Activated naive CD8-positive, alpha-beta T cell treated with anti-CD3 and anti-CD28 coated beads, Interleukin-2, amount 50 U/mL, for 16 hours (primary cell): ENCODE data around the gene MAN1B1.

Experiments used
- DNase-seq: peaks from one replicate; pipeline ENCODE4 v3.0.0-alpha.2; 2020; ENCODE audit warnings: low read depth, low spot score

The MAN1B1 gene

GRCh38 chr9:137084526-137084925 lies 2.3 kb upstream of the MAN1B1 start:
- DNase-seq: no peak

GRCh38 chr9:137085920-137086530 lies 760 bp upstream of the MAN1B1 start:
- DNase-seq: no peak

- DNase-seq: no peak
Measured at GRCh38 chr9:137087409-137087925, 682 bp downstream of the MAN1B1 start.

- no peak for DNase-seq
Measured at GRCh38 chr9:137088121-137088520, 1.3 kb downstream of the MAN1B1 start.

GRCh38 chr9:137089232-137089947 lies 2.6 kb downstream of the MAN1B1 start:
- DNase-seq: no peak

- peak; percentile 64 for DNase-seq
Measured at GRCh38 chr9:137095664-137096517, 9.1 kb downstream of the MAN1B1 start.

- no peak for DNase-seq
Measured at GRCh38 chr9:137096785-137097546, 10.2 kb downstream of the MAN1B1 start.

GRCh38 chr9:137097761-137098462 lies 11.1 kb downstream of the MAN1B1 start:
- DNase-seq: no peak

GRCh38 chr9:137099231-137099630 lies 12.4 kb downstream of the MAN1B1 start:
- no peak for DNase-seq

- DNase-seq: no peak
Measured at GRCh38 chr9:137103206-137103999, 16.6 kb downstream of the MAN1B1 start.

GRCh38 chr9:137105814-137106661 lies 19.3 kb downstream of the MAN1B1 start:
- DNase-seq: no peak

GRCh38 chr9:137106662-137107250 lies 20.0 kb downstream of the MAN1B1 start:
- no peak for DNase-seq

GRCh38 chr9:137107312-137107921 lies 20.6 kb downstream of the MAN1B1 start:
- DNase-seq: no peak

GRCh38 chr9:137107982-137108381 lies 21.2 kb downstream of the MAN1B1 start:
- no peak for DNase-seq

GRCh38 chr9:137108608-137109249 lies 21.9 kb downstream of the MAN1B1 start:
- no peak for DNase-seq

- no peak for DNase-seq
Measured at GRCh38 chr9:137109250-137110146, 22.7 kb downstream of the MAN1B1 start.
